Measurements from ENCODE around the gene GABRR1.

- no peak for TF ChIP-seq POLR2AphosphoS5 (IDR thresholded peaks at IDR 0.05)
- TF ChIP-seq POLR2A (IDR thresholded peaks at IDR 0.05) = no peak
These were observed 40.6 kb upstream of the GABRR1 start for GRCh38 chr6:89257781-89258180.
